PFSK-1 (cell line): ENCODE data around the gene SRRT.

Experiments
- FOXP2 ChIP-seq: optimal IDR thresholded peaks from 2 replicates; pipeline ENCODE3; 2011; ENCODE audit warnings: borderline replicate concordance, control low read depth, inconsistent platforms; ENCODE audit not compliant: insufficient read depth; ENCODE audit errors: extremely low read length, extremely low read depth
- POLR2AphosphoS5 ChIP-seq: IDR thresholded peaks from 2 replicates; pipeline ENCODE4 v1.6.1; 2012; ENCODE audit warnings: low read depth, mild to moderate bottlenecking, control low read depth, low read length, moderate library complexity
- REST ChIP-seq, 2 experiments: IDR thresholded peaks; 2 replicates each; pipeline versions ENCODE4 v1.6.1 to v1.8.0; 2011 to 2012; ENCODE audit warnings: low read depth in 2 of 2, low read length in 2 of 2, control low read depth in 1 of 2, inconsistent platforms in 1 of 2, mild to moderate bottlenecking in 1 of 2, moderate library complexity in 1 of 2; ENCODE audit not compliant: insufficient read depth in 1 of 2
- SIN3A ChIP-seq: IDR thresholded peaks from 2 replicates; pipeline ENCODE4 v1.6.1; 2012; ENCODE audit warnings: mild to moderate bottlenecking, low read length, moderate library complexity, borderline replicate concordance; ENCODE audit not compliant: insufficient read depth
- TAF1 ChIP-seq: IDR thresholded peaks from 2 replicates; pipeline ENCODE4 v1.6.1; 2012; ENCODE audit warnings: low read length, control low read depth, borderline replicate concordance; ENCODE audit not compliant: insufficient read depth

Gene SRRT

GRCh38 chr7:100855515-100855914 is 19.4 kb upstream of the SRRT start:
- no peak for TF ChIP-seq FOXP2
- TF ChIP-seq SIN3A = no peak
- no peak for TF ChIP-seq REST (IDR thresholded peaks at IDR 0.05; ENCODE audit: insufficient read depth in 1 of 2, low read depth in 2 of 2, low read length in 2 of 2)
- no peak for TF ChIP-seq TAF1
- TF ChIP-seq POLR2AphosphoS5 = no peak

GRCh38 chr7:100856871-100857282 is 18.0 kb upstream of the SRRT start:
- no peak for TF ChIP-seq SIN3A
- no peak for TF ChIP-seq FOXP2
- TF ChIP-seq POLR2AphosphoS5 = no peak
- no peak for TF ChIP-seq REST (IDR thresholded peaks at IDR 0.05; ENCODE audit: insufficient read depth in 1 of 2, low read depth in 2 of 2, low read length in 2 of 2)
- no peak for TF ChIP-seq TAF1

- TF ChIP-seq SIN3A = no peak
Observed at GRCh38 chr7:100859856-100860255, 15.0 kb upstream of the SRRT start.

GRCh38 chr7:100860702-100861615 is 13.9 kb upstream of the SRRT start:
- TF ChIP-seq TAF1 (no peak), POLR2AphosphoS5 (no peak), REST (IDR thresholded peaks at IDR 0.05; ENCODE audit: insufficient read depth in 1 of 2, low read depth in 2 of 2, low read length in 2 of 2) (no peak), FOXP2 (no peak), SIN3A (no peak)

- TF ChIP-seq TAF1 = no peak
- TF ChIP-seq FOXP2 = no peak
- TF ChIP-seq REST (IDR thresholded peaks at IDR 0.05; ENCODE audit: insufficient read depth in 1 of 2, low read depth in 2 of 2, low read length in 2 of 2) = no peak
- no peak for TF ChIP-seq SIN3A
- no peak for TF ChIP-seq POLR2AphosphoS5
Observed at GRCh38 chr7:100861616-100861985, 13.3 kb upstream of the SRRT start.
